Astrocyte of the hippocampus (primary cell): Measurements from ENCODE around the gene SEL1L3.

Source experiments
- DNase-seq: peaks from one replicate; pipeline ENCODE4 v3.0.0; 2011; ENCODE audit warnings: low read depth, low spot score

SEL1L3 gene

DNA sequence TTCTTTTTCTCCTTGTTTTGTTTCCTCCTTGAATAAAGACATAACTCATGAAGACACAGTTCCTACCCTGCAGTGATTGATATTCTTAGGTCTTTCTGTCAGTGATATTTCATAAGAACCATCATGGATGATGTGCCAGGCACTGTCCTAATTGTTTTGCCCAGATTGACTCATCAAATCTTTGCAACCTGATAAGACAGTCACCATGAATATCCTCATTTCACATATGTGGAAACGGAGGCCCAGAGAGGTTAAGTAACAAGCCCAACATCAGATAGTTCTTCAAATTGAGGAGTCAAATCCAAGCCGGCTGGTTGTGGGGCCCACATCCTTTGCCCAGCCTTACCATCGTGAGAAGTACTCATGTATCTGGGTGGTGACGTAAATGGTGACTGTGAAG, 69.9 kb downstream of the SEL1L3 start:
- no peak for DNase-seq

DNA sequence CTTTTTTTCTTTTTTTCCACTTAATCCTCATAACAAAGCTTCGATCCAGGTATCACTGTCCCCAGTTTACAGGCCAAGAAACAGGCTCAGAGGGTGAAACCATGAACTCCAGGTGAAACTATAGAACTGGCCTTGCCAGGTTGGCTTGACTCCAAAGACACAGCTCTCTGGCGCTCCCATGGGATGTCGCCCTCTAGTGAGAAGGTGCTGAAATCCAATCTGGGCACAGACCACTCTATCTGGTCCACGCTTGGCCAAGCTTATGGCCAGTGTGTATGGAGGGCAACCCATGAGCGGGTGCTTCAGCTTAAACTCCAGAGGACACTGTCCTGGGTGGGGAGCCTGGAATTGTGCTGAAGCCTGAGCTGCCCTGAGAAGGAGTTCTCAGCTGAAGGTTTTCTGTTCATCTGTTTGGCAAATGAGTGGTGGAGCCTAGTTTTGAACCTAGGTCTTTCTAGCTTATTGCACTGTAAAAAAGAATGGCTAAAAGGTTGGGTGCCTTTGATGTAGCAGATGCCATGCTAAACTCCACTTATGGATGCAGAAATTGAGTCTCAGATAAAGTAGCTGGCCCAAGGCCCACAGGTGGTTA, 70.5 kb downstream of the SEL1L3 start:
- DNase-seq: no peak

DNA sequence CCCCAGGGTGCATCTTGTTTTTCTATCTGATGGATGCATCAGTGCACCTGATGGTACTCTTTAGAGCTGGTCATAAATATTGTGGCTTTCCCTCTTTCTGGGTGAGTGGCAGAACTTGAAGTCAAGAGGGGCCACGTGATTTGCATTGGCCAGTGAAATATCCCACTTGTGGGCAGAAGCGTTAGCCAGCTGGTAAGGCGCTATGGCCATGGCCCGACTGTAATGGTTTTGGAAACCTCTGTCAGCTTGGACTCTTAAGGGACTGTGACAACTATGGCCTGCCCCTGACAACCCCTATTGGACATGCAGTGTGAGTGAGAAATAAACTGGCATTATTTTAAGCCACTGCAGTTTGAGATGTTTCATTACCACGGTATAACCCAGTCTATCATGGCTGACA, 72.8 kb downstream of the SEL1L3 start:
- no peak for DNase-seq

DNA sequence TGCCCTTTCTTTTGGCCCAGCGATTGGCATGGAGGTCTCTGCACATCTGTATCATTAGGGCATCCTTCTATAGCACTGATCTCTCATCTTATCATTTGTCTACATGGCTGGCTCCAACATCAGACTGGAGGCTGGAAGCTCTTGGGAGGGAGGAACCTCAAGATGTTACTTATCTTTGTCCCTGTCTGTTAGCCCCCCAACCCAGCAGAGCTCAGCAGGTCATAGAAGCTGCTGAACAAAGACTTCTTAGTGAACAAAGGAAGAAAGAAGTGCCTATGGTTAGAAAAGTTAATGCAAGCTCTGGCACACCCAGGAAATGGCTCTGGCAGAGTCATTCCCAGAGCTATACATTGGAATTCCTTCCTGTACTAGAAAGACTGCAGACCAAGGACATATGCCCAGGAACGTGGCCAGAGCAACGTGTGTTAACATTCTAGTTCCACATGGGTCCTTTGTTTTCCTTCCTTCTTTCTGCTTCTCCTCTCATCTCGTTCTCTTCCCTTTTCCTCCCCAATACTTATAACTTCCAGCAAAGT, 74.0 kb downstream of the SEL1L3 start:
- no peak for DNase-seq

DNA sequence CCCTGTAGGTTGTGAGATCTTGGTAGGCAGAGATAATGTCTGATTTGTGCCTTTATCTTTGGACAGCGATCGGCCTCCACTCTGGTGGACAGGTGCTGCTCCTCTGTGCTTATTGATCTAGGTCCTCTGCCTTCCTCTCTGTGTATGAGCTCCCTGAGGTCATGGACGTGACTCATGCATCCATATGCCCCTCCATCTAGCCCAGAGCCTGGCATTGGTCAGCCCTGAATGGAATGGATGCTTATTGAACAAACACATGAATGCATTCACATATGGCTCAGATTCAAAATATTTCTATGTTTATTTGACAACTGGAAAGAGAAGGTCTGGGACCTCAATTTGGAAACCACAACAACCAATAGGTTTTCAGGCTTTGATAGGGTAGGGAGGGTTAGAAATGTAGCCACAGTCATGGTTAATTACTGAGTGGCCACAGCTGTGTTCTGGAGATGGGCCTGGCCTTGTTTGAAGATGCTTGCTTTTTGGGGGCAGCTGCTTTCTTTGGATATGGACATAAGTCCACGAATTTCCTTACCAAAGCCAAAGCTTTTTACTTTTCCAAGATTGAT, 76.2 kb downstream of the SEL1L3 start:
- DNase-seq: no peak

DNA sequence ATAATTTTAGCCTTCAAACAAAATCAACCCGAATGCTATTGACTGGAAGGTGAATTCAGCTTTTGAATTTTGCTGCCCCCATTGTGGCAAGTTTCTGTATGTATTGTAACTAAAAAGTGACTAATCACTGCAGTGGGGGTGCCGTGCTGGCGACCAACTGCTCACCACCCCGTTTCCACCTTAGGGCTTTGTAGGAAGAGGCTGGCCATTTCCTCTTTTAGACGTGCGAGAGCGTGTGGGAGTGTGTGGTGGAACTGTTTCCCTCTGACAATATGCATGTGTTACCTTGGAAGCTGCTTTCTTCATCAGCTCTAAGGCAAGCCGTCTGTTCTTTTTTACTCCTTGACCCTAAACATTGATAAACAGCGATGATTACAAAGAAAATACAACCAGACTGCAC, 78.8 kb downstream of the SEL1L3 start:
- DNase-seq: no peak

DNA sequence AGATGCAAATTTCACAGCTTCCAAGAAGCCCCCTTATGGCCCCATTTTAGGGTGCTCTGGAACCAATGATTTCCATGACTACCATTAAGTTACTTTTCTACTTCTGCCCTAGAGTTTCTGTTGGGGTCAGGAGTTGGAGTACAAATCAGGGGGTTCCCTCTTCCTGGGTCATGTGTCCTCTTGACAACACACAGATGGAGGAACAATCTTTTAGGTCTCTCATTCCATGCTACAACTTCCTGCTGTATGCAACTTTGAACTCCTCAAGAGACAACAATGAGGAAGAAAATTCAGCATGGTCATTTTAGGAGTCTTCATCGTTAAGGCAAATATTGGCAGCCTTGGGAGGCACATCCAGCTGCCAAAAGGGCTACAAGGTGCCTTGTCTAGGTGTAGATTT, 79.7 kb downstream of the SEL1L3 start:
- no peak for DNase-seq

DNA sequence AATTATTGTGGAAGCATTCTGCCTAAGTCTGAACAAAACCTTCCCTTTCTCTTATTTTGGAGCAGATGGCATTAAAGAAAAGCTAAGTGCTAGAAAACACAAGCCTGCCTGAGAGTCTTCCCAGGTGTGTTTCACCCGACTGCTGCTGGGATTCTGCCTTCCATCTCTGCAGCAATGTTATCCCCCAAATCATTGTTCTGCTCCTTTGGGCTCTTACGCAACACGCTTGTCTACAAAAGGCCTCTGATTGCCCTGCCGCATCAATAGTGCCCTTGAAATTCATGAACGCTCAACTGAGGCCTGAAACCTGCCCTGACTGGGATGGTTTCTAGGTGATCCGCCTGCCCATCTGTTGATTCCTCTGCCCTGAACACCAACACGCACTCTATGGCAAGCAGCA, 80.3 kb downstream of the SEL1L3 start:
- DNase-seq: no peak

DNA sequence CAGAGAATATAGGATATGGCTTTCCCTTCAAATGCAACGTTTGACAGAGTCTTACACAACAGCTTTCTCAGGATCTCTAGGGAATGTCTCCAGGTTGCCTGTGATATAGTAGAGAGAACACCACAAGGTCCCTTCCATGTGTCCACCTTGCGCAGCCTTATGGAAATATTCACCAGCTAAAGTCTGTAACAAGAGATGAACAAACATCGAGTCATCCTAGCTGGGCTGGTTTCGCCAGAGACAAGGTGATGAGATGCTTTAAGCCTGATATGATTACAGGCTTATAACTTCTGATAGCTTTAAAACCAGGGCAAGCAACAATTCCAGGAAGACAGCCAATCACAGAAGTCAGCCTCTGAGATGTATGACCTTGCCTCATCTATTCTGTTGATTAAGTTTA, 83.8 kb downstream of the SEL1L3 start:
- no peak for DNase-seq

DNA sequence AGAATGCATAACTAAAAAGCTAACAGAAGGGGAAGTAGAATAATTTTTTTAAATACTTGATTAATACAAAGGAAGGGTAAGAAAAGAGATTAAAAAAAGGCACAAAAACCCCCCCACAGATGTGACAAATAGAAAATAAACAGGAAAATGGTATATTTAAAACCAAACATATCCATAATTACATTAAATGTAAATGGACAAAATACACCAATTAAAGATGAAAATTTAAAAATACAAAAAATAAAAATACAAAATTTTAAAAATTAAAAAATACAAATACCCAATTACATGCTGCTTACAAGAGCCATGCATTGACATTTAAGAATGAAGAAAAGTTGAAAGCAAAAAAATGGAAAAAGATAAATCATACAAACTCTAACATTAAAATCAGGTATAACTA, 86.0 kb downstream of the SEL1L3 start:
- no peak for DNase-seq

DNA sequence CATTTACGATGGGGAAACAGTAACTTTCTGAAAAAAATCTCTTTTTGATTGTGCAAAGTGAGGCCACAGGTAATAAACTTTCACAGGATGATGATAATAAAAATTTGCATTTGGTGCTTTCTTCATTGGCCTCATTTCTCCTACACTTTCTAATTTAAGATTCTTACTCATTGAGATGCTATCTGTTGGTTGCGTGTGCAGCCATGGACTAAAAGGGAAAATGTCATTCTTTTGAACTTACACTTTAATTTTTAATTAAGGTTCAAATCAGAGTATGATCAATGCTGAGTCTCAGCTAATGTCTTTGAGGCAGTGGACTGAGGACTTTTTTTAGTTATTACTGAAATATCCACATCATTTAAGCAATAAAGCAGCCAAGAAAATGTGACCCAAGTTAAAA, 87.6 kb downstream of the SEL1L3 start:
- DNase-seq: no peak

DNA sequence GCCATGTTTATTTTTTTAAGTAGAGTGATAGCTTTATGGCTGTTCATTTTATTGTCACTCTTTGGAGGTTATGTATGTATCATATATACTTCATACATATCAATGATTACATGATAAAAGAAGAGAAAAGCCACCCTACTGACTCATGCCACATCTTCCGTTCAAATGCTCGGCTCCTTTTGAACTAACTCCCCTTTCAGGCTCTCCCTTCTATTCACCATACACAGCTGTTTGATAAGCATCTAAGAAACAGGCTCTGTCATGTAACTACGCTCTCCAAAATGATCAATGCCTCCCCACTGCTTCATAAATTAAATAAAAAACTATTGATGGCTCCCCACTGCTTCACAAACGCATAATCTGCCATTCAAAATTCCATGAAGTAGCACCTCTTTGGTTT, 89.4 kb downstream of the SEL1L3 start:
- DNase-seq: no peak

DNA sequence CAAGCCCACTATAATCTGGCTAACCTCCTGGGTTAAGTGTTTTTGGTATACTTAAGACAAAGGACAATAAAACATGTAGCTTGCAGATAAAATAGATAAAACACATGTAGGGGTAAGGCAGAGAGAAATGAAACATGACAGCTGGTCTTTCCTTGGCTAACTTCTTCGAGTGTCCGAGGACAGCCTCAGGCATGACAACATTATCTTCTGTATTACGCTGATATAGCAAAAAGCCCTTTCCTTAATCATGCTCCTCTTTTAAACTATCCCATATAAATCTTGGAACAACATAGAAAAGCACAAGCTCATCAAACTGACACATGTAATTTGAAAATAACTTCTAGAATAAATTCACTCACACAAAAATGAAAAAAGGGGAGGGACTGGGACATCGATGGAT, 91.1 kb downstream of the SEL1L3 start:
- DNase-seq: no peak

DNA sequence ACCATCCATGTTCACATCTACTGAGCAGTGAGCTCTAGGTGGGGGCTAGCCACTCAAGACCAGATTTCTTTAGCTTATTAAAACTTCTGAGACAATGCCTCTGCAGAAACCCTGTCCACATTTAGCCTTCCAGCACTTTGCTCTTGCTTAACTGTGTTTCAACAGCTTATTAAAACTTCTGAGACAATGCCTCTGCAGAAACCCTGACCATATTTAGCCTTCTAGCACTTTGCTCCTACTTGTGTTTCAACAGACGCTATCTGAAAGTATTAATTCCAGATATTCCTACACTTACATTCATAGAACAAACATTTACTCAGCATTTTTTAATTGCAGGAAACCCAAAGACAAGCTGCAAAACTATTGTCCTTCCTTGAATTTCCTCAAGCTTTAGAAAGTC, 91.9 kb downstream of the SEL1L3 start:
- DNase-seq: no peak

DNA sequence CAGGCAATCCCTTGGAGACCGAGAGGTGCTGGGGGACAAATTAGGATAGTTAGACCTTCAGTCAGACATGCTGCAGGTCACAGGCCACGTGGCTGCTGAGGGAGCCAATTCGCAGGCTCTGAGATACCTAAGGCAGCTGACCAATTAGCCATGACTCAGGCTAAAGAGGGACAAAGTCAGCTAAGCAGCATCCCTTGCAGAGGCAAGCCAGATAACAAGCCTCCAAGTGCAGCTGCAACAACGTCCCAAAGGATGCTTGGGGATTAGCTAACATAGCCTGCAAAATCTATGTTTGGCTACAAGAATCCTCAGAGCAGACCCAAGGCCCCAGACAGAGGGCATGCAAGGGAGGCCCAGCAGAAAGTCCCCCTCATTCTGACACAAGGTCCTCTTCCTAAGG, 93.5 kb downstream of the SEL1L3 start:
- DNase-seq: peak; percentile 11

DNA sequence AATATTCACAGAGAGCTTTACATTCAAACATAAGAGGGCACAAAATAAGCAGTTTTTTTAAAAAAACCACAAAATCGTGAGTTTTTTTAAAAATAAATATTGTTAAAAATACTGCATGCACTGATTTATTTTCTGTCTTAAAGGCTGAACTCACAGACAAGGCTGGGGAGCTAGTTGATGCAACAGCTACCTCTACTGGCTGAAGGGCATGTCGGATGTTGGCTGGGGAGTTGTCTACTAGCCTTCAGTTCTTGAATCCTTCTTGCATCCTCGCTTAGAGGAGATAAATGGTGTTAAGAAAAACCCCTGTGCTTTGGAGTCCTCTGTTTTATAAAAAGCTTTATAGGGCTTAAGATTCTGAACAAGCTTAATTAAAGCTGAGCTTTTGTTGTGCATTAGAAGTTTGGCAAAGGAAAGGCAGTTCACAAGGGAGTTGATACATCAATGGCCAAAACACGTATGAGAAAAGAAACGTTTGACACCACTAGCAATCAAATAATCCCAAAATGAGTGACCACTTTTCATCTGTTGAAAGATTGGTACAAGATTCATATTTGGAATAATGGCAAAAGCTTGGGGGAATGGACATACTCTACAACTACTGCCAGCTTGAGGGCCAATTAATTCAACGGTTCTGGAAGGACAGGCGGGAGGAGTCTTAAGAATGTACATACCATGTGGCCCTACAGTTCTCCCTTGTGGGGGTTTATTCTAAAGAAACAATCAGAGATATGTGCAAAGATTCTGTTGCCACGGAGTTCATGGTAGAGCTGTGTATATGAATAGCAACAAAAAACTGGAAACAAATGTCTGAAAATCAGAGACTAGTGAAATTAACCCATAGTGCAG, 94.7 kb downstream of the SEL1L3 start:
- peak; percentile 85 for DNase-seq

DNA sequence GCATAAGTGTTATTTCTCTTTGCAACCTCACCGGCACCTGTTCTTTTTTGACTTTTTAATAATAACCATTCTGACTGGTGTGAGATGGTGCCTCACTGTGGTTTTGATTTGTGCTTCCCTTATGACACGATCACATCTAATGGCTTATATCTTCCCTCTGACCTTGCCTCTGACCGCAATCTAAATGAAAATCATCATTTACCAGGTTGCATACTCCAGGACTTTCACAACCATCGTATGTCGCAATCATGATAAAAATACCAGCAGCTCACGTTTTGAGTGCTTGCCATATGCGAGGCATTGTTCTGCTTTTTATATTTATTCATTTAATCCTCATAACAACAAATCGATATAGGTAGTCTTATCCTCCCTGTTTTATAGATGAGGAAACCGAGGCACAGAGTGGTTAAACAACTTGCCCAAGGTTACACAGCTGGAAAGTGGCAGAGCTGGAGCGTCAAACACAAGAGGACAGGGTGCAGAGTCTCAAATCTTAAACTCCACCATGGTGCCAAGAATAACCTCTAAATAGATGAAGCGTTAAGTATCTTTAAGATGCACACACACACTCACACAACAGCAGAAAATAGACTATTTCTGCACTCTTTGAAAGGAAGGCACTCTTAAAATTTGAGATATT, 102.2 kb downstream of the SEL1L3 start:
- no peak for DNase-seq

DNA sequence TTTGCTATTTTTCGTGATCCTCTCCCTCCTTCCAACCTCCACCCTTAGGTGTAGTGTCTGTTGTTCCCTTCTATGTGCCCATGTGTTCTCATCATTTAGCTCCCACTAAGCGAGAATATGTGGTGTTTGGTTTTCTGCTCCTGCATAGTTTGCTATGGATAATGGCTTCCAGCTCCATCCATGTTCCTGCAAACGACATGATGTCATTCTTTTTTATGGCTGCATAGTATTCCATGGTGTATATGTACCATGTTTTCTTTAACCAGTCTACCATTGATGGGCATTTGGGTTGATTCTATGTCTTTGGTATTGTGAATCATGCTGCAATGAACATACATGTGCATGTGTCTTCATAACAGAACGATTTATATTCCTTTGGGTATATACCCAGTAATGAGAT, 102.7 kb downstream of the SEL1L3 start:
- no peak for DNase-seq

DNA sequence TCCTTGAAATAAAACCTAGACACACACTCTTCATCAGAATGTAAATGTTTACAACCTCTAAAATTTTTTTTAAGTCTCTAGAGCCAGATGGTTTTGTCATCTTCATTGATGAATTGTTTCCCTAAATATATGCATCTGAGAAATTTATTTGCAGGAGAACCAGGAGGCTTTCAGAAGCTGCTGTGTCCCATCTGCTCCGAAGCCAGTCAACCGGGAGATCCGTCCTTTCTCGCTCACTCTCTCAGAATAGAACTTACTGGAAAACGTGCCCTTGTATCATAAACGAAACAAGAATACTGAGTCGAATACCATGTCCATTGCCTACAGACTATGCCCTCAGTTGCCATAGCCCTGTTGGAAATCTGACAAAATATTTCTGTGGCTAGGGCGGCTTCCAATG, 103.7 kb downstream of the SEL1L3 start:
- no peak for DNase-seq

DNA sequence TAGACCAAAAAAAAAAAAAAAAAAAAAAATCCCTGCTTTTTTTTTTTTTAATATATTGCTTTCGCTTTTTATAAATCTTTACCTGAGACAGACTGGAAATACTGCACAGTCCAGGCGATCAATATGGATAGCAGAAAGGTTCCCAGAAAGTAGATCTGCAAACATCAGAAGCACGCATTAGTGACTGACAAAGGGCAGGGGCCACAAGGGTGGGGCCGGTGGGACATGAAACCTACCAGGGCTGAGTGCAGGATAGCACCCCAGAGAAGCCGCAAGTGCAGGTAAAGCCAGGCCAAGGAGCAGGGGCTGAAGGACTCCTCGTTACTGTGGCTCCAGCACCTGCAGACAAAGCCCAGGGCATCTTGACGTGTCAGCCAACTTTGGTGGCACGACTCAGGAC, 105.3 kb downstream of the SEL1L3 start:
- no peak for DNase-seq

DNA sequence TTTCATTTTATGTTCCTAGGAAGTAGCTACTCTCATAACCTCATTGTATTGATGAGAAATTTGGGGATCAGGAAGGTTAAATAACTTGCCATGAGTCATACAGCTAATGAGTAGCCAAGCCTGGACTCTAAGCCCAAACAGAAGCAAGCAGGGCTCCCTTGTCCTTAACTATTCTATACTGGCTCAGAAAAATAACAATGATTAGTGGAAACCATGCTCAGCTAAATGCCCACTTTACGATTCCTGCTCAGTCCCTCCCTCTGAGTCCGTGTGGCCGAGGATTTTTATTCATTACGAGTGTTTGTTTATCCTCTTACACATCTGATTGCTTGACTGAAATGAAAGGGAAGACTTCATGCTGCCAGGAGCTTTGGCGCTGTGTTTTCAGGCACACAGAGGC, 106.3 kb downstream of the SEL1L3 start:
- DNase-seq: peak; percentile 49

DNA sequence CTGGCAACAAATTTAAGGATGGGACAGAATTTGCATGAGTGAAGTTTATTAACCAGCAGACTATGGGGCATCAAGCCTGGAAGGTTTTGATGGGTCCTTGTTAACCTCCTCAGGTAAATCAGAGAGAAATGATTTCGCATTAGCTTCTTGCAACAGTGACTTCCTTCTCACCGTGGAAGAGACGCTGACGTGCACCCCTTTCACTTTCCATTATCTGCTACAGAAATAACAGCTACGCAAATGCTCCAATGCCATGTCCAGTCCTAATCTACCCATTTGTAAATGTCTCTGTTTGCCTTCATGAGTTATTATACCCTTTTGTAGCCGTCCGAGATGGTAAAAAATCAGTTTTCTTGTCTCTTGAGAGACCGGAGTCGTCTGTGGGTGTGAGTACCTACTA, 106.9 kb downstream of the SEL1L3 start:
- no peak for DNase-seq

DNA sequence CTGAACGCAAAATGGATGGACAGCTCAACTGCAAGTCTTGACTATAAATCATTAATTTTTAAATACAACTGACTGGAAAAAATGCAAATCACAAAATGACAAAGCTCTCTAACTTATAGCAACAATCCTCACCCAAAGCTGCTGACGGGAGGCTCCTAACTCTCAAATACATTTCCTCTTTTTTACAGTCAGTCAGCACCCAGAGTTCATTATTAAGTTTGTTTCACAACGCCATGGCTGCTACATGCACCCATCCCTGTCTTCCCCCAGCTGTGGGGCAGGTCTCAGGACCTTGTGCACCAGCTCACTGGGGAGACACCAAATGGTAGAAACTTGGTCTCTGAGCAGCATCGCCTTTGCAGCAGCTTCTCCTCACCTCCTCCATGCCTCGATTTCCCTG, 109.5 kb downstream of the SEL1L3 start:
- DNase-seq: no peak
